ENCODE data around the gene BPIFB4. TPM values are rescaled to one million over a fixed set of nuclear protein-coding genes. Genes with fewer than 3 reads are reported as not detected.

BPIFB4 gene
- polyA plus RNA-seq, 1 donor (not counting 4 experiments of a cell fraction or from before 2014, with no cell fraction given), result not detected

- no peak overlapping the region for H2AFZ ChIP-seq (ENCODE audit: control insufficient read depth, low read length)
- H3K27ac ChIP-seq (ENCODE audit: control insufficient read depth, insufficient read depth, low read length), result no peak overlapping the region
- TF ChIP-seq CTCF (optimal IDR thresholded peaks at IDR 0.05 in 1 of 3, IDR thresholded peaks at IDR 0.05 in 1 of 3, conservative IDR thresholded peaks at IDR 0.05 in 1 of 3; ENCODE audit: extremely low read depth in 1 of 3, insufficient read depth in 2 of 3, low read length in 3 of 3) (no peak), EZH2 (IDR thresholded peaks at IDR 0.05; ENCODE audit: low read length) (no peak)
- no peak overlapping the region for H3K4me2 ChIP-seq (ENCODE audit: control insufficient read depth, extremely low read depth, insufficient read depth, low read depth, low read length)
- dilution Hi-C loops (cut with MboI; ENCODE audit: extremely low pct_ligation_motif_present, low sequenced_read_pairs), result no loop called here
- no peaks in the 10 kb centered on the region for H3K4me1 ChIP-seq (ENCODE audit: control insufficient read depth, extremely low read depth, insufficient read depth, low read length)
- FAIRE-seq, result no peak
- peaks cover 2% of the 10 kb centered on the region for H3K27me3 ChIP-seq (ENCODE audit: control insufficient read depth, extremely low read depth, insufficient read depth, low read length)
- no peaks in the 10 kb centered on the region for H3K36me3 ChIP-seq (ENCODE audit: control insufficient read depth in 2 of 2, extremely low read depth in 1 of 2, insufficient read depth in 2 of 2, low read length in 2 of 2)
- H3K4me3 ChIP-seq (ENCODE audit: control insufficient read depth in 2 of 3, extremely low read depth in 1 of 3, insufficient read depth in 2 of 3, low read depth in 1 of 3, low read length in 3 of 3), result no peak overlapping the region
- no peaks in the 10 kb centered on the region for H4K20me1 ChIP-seq (ENCODE audit: control insufficient read depth, extremely low read depth, insufficient read depth, low read length)
- no peaks in the 10 kb centered on the region for H3K9me3 ChIP-seq (ENCODE audit: control insufficient read depth, low read depth, low read length)
- H3K79me2 ChIP-seq (ENCODE audit: control insufficient read depth, insufficient read depth, low read length), result no peaks in the 10 kb centered on the region
- H3K9me1 ChIP-seq (ENCODE audit: control insufficient read depth, extremely low read depth, insufficient read depth, low read length), result no peaks in the 10 kb centered on the region
- H3K9ac ChIP-seq (ENCODE audit: control insufficient read depth, extremely low read depth, insufficient read depth, low read length), result no peak overlapping the region
- no peak for DNase-seq (ENCODE audit: low read depth, low spot score)
Observed at GRCh38 chr20:33103556-33103955, 24.1 kb downstream of the BPIFB4 start.

GRCh38 chr20:33104336-33104735 is 24.9 kb downstream of the BPIFB4 start:
- Histone ChIP-seq H2AFZ (ENCODE audit: control insufficient read depth, low read length) (no peak overlapping the region), H3K27me3 (ENCODE audit: control insufficient read depth, extremely low read depth, insufficient read depth, low read length) (peaks cover 2% of the 10 kb centered on the region), H3K9me3 (ENCODE audit: control insufficient read depth, low read depth, low read length) (no peaks in the 10 kb centered on the region), H3K9ac (ENCODE audit: control insufficient read depth, extremely low read depth, insufficient read depth, low read length) (no peak overlapping the region), H3K4me2 (ENCODE audit: control insufficient read depth, extremely low read depth, insufficient read depth, low read depth, low read length) (no peak overlapping the region), H3K9me1 (ENCODE audit: control insufficient read depth, extremely low read depth, insufficient read depth, low read length) (no peaks in the 10 kb centered on the region), H3K4me1 (ENCODE audit: control insufficient read depth, extremely low read depth, insufficient read depth, low read length) (no peaks in the 10 kb centered on the region), H4K20me1 (ENCODE audit: control insufficient read depth, extremely low read depth, insufficient read depth, low read length) (no peaks in the 10 kb centered on the region), H3K27ac (ENCODE audit: control insufficient read depth, insufficient read depth, low read length) (no peak overlapping the region), H3K36me3 (ENCODE audit: control insufficient read depth in 2 of 2, extremely low read depth in 1 of 2, insufficient read depth in 2 of 2, low read length in 2 of 2) (no peaks in the 10 kb centered on the region), H3K4me3 (ENCODE audit: control insufficient read depth in 2 of 3, extremely low read depth in 1 of 3, insufficient read depth in 2 of 3, low read depth in 1 of 3, low read length in 3 of 3) (no peak overlapping the region), H3K79me2 (ENCODE audit: control insufficient read depth, insufficient read depth, low read length) (no peaks in the 10 kb centered on the region)
- DNase-seq (ENCODE audit: low read depth, low spot score) (no peak), FAIRE-seq (no peak)
- no peak for TF ChIP-seq EZH2 (IDR thresholded peaks at IDR 0.05; ENCODE audit: low read length)
- no peak for TF ChIP-seq CTCF (optimal IDR thresholded peaks at IDR 0.05 in 1 of 3, IDR thresholded peaks at IDR 0.05 in 1 of 3, conservative IDR thresholded peaks at IDR 0.05 in 1 of 3; ENCODE audit: extremely low read depth in 1 of 3, insufficient read depth in 2 of 3, low read length in 3 of 3)
- dilution Hi-C loops (cut with MboI; ENCODE audit: extremely low pct_ligation_motif_present, low sequenced_read_pairs), result no loop called here
